Limb (tissue), 2 donors: ENCODE data around the gene RTN4IP1.
A peak's percentile ranks its signal among the peaks of the same experiment; 100 is the strongest.

Experiments used
- DNase-seq, 2 donors: peaks; one replicate each; pipeline ENCODE4 v3.0.0-alpha.2; 2016; ENCODE audit errors: extremely low spot score in 2 of 2

Gene RTN4IP1

GRCh38 chr6:106629103-106629858, at the start of gene RTN4IP1, which contains the start of gene QRSL1:
Gene RTN4IP1 (minus strand): TSS chr6:106629498. CDS start chr6:106629021, 477 bp downstream.
Gene QRSL1 (plus strand): TSS chr6:106629578. CDS start chr6:106629682, 104 bp downstream.
- peak; percentile 92 to 96 for DNase-seq

DNA sequence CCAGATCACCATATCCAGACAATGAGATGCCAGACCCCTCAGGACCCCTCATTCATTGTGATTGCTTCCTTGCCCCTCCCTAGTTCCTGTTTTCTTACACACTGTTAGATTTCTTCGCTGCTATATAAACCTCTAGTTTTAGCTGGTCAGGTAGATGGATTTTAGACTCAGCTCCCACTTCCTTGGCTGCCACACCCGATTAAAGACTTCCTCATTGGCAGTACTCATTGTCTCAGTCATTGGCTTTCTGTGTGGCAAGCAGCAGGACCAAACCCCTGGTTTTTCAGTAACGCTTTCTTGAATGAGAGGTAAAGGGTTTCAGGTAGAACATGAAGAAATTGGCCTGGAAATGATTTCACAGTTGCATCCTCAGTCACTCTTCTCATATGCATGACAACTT, 48.0 kb upstream of the RTN4IP1 start:
- no peak for DNase-seq

- DNase-seq, result no peak
Observed at GRCh38 chr6:106674541-106675229, 45.4 kb upstream of the RTN4IP1 start.

DNA sequence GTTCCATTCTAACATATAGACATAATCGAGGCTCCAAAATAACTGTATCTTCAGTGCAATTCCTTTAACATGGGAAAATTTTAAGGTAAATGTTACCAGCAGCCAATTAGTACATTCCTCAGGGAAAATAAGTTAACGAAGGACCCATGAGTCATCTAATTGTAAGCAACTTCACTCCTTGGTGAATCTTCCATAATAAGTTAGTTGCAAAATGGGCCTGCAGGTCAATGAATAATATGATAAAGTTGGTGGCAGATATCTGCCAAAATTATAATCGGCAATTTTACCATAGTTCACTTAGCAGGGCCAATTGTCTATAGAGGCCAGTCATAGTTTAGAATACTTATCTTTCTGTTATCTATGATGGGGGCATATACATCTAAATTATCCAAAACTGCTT, 42.4 kb upstream of the RTN4IP1 start:
- DNase-seq, result no peak

GRCh38 chr6:106670236-106670635, 40.9 kb upstream of the RTN4IP1 start:
- DNase-seq, result no peak

GRCh38 chr6:106667022-106667402, 37.7 kb upstream of the RTN4IP1 start:
- no peak for DNase-seq

GRCh38 chr6:106666282-106667021, 37.2 kb upstream of the RTN4IP1 start:
- no peak for DNase-seq

DNA sequence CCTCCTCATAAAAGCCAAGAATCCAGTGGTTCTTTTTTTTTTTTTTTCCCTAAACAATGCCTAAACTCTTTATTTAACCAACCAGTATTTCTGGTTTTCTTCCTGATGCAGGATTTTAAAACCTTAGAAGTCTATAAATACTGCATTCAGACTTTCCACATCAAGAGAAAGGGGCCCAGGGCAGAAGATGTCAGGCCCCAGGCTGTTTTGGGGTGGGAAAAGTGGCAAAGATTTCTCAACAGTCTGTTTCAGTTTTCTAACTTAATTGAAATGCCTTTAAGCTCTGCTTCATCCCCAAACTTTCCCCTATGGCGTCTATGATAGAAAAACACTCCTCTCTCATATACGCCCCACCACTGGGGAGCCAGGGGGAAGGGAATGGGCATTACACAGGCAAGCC, 33.2 kb upstream of the RTN4IP1 start:
- DNase-seq, result no peak

DNA sequence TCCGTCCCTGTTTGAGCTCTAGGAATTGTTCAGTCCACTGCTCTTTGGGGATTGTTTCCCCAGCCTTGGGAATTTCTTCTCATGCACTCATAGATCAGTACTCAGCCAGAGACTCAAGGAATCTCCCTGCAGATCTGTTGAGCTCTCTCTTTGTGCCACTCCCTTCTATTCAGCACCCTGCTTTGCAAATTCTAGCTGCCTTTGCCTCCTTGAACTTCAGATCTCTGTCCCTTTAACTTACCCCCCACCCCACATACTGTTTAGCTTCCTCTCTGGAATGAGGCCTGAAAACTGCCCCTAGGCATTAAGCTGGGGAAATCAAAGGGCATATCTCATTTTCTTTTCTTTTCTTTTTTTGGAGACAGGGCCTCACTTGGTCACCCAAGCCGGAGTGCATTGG, 30.6 kb upstream of the RTN4IP1 start:
- no peak for DNase-seq

DNA sequence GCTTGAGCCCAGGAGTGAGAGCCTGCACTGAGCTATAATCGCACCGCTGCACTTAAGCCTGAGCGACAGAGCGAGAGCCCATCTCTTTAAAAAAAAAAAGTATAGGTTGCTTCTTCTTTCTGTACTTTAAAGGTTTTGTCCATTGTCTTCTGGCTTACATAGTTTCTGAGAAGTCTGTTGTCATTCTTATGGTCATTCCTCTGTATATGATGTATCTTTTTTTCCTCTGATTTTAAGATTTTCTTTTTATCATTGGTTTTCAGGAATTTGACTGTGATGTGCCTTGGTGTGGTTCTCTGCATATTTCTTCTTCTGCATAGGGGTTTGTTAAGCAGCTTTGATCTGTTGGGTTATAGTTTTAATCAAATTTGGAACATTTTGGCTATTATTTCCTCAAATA, 29.2 kb upstream of the RTN4IP1 start:
- no peak for DNase-seq

GRCh38 chr6:106648651-106649308, 19.5 kb upstream of the RTN4IP1 start:
- no peak for DNase-seq

DNA sequence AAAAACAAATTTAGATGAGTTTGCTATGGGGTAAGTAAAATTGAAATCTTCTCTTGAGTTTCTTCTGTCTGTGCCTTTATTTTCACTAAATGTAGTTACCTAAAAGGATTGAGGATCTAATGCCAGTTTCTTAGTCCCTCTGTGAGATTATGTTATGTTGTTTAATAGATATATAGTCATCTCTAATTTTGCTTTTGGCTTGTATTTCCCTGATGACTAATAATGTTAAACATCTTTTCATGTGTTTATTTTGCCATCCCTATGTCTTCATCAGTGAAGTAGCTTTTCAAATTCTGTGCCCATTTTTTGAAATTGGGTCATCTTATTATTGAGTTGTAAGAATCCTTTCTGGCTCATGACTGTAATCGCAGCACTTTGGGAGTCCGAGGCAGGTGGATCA, 13.8 kb upstream of the RTN4IP1 start:
- no peak for DNase-seq

DNA sequence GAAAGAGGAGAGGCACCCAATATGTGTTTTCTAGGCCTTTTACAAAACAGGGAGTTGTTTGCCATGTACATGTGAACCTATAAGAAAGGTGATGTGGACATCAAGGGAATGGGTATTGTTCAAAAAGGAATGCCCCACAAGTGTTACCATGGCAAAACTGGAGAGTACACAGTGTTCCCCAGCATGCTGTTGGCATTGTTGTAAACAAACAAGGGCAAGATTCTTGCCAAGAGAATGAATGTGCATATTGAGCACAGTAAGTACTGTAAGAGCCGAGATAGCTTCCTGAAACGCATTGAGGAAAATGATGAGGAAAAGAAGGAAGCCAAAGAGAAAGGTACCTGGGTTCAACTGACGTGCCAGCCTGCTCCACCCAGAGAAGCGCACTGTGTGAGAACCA, 13.2 kb upstream of the RTN4IP1 start:
- DNase-seq, result no peak

DNA sequence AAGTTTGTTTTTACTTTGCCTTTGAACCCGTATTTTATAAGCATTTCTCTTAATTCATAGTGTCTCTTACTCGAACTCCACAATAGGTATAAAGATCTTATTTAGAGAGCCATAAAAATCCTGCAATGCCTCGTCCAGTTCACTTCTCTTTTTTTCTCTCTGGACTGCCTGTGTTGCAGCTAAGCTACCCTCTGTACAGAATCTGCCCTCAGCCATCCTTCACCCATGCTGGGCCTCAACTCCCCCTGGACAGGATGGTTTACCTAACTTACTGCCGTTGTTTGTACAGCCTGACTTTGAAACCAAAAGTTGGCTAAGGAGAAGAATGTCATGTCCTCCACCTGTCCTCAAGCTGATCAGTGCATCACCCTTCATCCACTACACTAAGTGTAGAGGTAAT, 10.5 kb upstream of the RTN4IP1 start:
- no peak for DNase-seq

GRCh38 chr6:106637717-106638341, 8.5 kb upstream of the RTN4IP1 start:
- DNase-seq, result no peak

DNA sequence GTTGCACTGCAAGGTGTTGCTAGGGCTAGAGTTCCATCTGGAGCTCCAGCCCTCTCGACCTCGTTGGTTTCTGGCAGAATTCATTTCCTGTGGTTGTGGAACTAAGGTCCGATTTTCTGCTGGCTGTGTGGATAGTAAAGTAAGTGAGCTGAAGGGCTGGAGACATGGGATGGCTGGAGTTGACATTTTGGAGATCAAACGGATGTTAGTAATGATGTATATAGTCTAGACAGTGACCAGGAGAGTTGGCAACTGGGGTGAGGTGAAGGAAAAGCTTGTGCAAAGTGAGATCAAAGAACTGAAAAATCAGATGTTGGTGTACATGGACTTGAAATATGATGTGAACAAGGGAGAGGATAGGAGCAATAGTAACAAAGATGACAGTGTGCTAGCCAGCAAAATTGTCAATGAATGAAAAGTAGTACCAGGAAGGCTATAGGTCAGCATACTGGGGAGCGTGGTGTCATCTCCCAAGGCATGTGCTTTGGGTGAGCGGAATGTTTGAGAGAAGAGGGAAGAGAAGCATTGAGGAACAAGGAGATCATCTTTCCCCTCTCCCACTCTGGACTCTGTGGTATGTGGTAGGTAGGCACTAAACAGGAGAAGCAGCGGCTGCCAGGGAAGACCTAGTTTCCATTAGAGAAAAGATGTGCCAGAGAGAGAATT, 7.9 kb upstream of the RTN4IP1 start:
- DNase-seq, result no peak

DNA sequence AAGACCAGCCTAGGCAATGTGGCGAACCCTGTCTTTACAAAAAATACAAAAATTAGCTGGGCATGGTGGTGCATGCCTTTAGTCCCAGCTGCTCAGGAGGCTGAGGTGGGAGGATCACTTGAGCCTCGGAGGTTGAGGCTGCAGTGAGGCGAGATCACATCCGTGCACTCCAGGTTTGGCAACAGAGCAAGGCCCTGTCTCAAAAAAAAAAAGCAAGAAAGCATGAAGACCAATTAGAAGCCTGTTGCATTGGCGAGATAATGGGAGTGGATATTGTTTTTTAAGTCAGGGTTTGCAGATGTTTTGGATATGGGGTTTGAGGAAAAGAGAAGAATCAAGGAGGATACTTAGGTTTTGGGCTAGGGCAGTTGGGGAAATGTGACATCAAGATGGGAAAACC, 5.3 kb upstream of the RTN4IP1 start:
- DNase-seq, result no peak

GRCh38 chr6:106631346-106631745, 2.0 kb upstream of the RTN4IP1 start:
- no peak for DNase-seq

DNA sequence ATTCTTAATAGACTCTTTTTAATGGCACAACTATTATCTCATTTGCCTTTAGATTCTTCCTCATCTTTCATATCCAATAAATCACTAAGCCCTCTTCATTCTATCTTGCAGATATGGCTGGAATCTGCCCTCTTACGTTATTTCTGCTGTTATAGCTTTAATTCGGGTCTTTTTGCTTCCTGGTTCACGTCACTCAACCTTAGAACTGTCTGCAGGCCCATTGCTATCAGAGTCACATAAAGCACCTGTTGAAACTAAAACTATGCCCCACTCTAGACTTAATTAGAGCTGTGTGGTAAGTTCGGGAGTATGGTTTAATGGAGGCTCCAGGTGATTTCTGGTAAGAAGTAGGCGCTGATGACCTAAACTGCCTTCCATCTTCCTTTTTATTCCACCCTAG, 1.1 kb upstream of the RTN4IP1 start:
- no peak for DNase-seq

DNA sequence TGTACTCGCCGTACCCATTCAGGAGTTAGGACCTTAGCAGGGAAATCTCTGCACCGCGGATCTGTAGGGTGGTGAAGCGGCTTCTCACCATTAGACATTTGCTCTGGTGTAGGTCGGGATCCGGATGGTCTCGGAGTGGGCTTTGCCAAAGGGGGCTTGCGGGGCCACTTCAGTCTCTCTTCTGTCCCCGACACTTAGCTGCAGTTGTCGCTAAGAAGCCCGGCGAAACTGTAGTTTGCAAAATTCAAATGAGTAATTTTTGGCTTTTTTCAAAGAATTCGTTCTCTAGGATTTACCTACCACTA, 513 bp upstream of the RTN4IP1 start:
- DNase-seq, result no peak

DNA sequence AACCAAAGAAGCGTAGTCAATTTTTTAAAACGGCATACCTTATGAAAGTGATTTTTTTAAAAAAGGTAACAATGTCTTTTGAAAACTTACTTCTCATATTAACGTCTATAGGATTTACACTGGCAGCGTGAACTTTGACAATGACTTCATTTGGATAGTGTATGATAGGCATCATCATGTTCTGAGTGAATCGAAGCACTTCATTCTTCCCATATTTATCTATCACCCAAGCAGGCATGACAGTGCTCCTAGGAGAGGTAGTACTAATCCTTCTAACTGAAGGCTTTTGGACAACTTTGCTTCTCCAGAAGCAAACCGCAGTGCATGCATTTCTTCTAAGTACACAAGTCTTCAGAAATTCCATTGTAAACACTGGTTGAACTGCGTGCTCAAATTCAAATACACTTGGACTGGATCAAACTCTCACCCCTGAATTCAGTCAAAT, 618 bp downstream of the RTN4IP1 start:
- peak; percentile 4 to 28 for DNase-seq
